Superior temporal gyrus (tissue), 1 donor: ENCODE measurements around the gene MEAF6.
"Not testable (repeated sequence)": the region's sequence is repeated elsewhere in the genome, so short reads cannot be mapped to it uniquely, and the experiment has no call there.

Experiments
- DNase-seq: peaks from one replicate; pipeline ENCODE4 v3.0.0-alpha.2; 2016; ENCODE audit errors: extremely low spot score

MEAF6 gene

GRCh38 chr1:37532418-37533156, 18.0 kb upstream of the MEAF6 start:
- not testable (repeated sequence) for DNase-seq

DNA sequence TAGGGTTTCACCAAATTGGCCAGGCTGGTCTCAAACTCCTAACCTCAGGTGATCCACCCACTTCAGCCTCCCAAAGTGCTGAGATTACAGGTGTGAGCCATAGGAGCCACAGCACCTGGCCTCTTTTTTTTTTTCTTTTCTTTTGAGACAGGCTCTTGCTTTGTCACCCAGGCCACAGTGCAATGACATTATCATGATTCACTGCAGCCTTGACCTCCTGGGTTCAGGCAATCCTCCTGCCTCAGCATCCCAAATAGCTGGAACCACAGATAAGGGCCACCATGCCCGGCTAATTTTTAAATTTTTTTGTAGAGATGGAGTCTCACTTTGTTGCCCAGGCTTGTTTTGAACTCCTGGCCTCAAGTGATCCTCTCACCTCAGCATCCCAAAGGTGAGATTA, 15.3 kb upstream of the MEAF6 start:
- DNase-seq = not testable (repeated sequence)

GRCh38 chr1:37519613-37520012, 5.0 kb upstream of the MEAF6 start:
- DNase-seq = no peak

DNA sequence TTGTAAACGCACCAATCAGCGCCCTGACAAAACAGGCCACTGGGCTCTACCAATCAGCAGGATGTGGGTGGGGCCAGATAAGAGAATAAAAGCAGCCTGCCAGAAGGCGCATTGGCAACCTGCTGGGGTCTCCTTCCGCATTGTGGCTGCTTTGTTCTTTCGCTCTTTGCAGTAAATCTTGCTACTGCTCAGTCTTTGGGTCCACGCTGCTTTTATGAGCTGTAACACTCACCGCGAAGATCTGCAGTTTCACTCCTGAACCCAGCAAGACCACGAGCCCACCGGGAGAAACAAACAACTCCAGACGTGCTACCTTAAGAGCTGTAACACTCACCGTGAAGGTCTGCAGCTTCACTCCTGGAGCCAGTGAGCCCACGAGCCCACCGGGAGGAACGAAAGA, 4.4 kb upstream of the MEAF6 start:
- not testable (repeated sequence) for DNase-seq

DNA sequence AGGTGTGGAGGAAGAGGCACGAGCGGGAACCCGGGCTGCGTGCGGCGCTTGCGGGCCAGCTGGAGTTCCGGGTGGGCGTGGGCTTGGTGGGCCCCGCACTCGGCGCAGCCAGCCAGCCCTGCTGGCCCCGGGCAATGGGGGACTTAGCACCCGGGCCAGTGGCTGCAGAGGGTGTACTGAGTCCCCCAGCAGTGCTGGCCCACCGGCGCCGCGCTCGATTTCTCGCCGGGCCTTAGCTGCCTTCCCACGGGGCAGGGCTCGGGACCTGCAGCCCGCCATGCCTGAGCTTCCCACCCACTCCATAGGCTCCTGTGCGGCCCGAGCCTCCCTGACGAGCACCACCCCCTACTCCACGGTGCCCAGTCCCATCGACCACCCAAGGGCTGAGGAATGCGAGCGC, 3.7 kb upstream of the MEAF6 start:
- DNase-seq = not testable (repeated sequence)

- no peak for DNase-seq
These were observed 3.0 kb upstream of the MEAF6 start for GRCh38 chr1:37517569-37517968.

- DNase-seq = no peak
These were observed 844 bp upstream of the MEAF6 start for GRCh38 chr1:37515185-37516034.

DNA sequence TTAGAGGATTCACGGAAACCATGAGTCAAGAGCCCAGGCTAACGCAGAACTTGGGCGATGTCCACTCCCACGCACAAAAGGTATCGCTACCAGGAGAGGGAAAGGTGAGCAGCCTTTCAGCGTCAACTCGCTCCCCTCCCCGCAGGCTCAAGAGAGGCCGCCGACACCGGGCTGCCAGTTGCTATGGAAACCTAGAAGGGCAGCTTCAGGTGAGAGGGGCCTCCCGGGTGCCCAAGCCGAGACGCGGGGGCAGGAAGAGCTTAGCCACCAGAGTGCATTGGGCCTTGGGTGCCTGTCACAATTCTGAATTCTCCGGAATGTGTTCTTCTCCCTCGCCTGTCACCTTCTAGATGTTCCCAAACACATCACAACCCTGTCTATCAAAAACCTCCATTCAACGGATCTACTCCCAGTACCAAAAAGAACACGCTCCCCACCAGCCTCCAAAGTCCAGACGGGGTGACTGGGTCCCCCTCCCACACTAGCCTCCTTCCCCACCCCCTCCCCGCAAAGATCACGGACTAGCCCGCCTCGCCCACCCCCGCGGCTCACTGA, 694 bp downstream of the MEAF6 start:
- no peak for DNase-seq

DNA sequence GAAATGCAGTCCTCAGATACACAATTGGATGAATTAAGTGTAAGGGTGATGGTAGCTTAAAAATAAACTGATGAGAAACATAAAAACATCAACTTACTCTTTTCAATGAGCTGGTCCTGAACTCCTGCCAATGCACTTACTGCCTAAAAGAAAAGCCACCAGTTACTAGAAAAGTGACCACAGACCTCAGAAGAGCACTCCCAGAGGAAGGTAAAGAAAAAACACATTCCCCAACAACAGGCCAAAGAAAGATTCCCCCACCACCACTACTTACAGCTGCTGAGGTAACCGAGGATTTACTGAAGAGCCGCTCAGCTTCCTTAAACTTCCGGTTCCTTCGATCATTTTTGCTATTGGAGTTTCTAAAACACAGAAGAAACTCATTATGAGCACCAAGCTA, 5.4 kb downstream of the MEAF6 start:
- no peak for DNase-seq

DNA sequence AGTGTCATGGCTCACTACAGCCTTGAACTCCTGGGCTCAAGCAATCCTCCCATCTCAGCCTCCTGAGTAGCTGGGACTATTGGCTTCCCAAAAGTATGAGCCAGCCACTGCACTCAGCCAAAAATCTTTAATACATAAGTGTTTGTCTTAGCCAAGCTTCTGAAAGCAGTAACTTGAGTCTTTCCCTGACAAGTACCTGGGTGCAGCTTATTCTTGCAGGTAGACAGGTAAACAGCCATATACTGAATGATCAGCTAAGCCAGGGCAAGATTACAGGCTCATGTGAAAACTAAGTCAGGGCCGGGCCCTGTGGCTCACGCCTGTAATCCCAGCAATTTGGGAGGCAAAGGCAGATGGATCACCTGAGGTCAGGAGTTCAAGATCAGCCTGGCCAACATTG, 7.8 kb downstream of the MEAF6 start:
- DNase-seq = no peak

DNA sequence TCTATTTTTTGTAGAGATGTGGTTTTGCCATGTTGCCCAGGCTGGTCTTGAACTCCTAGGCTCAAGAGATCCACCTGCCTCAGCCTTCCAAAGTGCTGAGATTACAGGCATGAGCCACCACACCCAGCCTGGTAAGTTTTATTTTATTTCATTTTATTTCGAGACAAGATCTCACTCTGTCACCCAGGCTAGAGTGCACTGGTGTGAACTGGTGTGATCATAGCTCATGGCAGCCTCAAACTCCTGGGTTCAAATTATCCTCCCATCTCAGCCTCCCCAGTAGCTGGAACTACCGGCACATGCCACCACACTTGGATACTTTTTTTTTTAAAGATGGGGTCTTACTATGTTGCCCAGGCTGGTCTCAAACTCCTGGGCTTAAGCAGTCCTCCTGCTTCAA, 11.8 kb downstream of the MEAF6 start:
- DNase-seq = not testable (repeated sequence)

GRCh38 chr1:37502104-37502503, 12.5 kb downstream of the MEAF6 start:
- no peak for DNase-seq

DNA sequence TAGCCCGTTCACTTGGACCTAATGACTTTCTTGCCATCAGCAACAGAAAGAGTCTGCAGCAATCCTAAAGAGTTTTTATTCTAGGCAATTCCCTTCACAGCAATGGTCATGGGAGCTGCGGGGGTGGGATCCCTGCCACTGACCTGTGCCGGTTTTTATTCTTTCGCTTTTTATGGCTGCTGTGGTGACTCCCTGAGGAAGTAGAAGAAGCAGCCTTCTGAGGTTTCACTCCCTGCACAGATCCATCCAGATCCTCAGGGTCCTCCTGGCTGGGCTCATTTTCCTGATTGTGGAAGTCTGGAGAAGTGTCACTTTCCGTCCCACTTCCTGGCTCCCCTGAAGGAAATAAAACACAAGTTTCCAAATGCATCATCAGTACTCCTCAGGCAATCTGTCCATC, 12.9 kb downstream of the MEAF6 start:
- no peak for DNase-seq

DNA sequence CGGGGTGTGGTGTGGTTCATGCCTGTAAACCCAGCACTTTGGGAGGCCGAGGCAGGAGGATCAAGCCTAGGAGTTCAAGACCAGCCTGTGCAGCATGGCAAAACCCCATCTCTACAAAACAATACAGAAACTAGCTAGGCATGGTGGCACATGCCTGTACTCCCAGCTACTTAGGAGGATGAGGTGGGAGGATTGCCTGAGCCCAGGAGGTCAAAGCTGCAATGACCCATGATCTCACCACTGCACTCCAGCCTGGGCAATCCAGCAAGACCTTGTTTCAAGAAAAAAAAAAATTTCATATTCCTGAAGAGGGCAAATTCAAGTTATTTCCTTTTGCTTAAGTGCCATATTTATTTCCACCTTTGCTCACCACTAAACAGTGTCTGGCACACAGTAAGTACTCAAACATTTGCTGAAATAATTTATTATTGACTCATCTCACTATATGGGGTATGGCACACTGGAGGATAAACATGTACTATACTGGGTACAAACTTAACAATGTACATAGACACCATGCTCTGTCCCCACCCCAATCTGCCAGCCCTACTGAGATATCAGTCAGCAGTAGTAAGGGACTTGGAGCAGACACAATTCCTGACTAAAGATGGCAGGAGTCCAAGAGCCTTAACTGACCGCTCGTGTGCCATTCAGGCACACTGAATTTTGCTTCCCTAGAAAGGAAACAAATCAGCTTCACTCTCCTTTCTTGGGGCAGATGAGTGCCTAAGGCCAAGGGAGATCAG, 15.5 kb downstream of the MEAF6 start:
- peak; percentile 70 for DNase-seq

DNA sequence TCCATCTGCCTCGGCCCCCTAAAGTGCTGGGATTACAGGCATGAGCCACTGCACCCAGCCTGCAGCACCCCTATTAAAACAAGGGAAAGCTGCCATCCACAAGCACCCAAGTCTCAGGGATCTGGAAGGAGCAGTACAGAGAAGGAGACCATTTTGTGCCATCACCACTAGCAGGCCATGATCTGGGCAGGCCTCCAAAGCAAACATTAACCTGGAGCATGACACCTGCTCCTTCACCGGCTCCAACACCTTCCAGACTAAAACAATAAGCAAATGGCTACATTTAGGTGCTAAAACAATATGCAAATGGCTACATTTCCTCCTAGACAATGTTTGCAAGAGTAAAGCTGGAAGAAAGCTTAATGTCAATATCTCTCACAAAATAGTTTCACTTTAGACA, 16.7 kb downstream of the MEAF6 start:
- DNase-seq = no peak

DNA sequence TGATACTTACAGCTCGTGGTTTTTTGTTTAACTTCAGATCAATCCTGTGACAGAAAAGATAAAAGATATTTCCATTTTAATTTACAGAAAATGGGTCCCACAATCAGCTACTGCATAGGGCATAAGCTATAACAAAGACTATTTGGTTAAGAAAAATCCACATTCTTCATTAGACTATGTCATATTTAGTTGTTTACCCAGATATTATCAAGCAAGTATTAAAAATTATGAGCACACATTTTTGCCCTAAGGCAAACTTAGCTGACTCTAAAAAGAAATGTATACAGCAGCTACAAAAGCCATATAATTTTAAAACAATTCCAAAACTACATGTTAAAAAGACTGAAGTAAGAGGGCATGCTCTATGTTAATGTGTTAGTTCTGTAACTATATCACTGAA, 18.7 kb downstream of the MEAF6 start:
- no peak for DNase-seq

DNA sequence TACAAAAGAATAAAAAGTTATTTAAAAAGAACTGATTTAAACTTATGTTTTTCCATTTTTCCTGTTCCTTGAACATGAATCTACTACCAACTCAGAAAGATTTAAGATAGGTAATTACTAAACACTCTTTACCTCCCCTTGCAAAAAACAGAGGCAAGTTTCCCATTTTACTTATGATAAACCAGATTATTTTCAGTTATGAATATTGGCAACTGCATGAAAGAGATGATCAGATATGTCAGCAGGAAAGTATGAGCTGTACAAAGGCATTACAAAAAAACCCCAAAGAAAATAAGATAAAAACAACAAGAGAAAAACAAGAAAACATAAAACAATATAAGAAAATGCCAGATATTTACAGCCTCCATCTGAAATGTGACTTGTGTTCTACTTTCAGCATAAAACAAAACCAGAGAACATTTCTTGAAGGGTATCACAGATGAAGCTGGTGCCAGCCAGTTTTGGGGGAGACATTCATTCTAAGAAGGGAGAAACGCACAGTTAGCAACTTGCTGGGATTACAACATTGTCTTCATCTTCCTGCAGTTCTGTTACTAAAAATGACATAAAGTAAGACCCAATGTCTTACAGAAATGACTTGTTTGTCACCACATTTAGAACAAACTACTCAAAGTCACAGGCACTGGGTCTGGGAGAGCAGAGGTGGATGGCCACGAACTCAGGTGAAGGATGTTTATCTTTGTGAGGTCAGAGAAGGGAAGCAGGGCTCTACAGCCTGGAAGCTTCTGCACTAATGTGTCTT, 21.0 kb downstream of the MEAF6 start:
- no peak for DNase-seq

GRCh38 chr1:37487619-37487984, 27.0 kb downstream of the MEAF6 start:
- no peak for DNase-seq

DNA sequence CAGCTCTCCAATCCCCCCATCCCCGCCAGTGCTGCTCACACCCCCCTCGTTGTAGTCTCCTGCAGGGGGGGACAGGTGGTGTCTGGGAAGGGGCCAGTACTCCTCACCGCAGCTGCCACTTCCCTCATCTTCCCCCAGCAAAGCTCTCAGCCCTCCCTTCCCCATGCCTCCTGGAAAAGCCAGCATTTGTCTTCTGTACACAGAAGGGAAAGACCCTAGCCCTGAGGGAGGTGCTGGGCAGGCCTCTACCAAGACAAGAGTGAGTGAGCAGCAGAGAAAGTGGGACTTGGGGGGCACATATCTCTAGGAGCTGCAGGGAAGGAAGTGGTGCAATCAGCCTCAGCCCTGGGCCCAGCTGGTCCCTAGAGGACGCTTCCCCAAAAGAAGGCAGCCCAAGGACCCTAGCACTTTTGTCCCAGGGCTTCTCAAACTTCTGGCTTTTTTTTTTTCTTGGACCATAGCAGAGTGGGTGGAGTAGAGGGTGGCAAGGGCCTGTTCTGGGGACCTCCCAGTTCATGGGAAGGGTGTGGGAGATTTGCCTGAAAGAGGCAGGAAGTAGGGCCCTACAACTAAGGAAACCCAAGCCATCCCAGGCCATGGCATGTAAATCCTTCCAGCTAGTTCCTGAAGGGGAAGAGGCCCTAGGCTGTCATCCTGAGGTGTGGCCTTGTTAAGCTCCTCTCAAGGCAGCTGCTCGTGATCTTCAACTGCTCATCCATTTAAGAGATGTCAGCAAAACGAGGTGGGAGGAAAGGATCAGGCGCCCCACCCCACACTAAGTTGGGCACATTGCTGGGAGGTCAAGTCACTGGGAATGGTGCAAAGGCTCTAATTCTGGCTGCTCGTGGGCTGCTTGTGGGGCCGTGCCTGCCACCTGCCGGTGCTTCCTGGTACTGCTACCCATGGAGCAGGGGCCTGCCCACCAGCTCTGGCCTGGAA, 27.6 kb downstream of the MEAF6 start:
- peak; percentile 79 for DNase-seq
